GM12892 (cell line): ENCODE measurements around the gene NUDT3.
"Not testable (repeated sequence)": the region's sequence is repeated elsewhere in the genome, so short reads cannot be mapped to it uniquely, and the experiment has no call there.

ENCODE experiments used
- POLR2A ChIP-seq: IDR thresholded peaks from 2 replicates; pipeline ENCODE4 v1.6.1; 2011; ENCODE audit warnings: low read depth, low read length, control low read depth
- POLR2AphosphoS5 ChIP-seq: IDR thresholded peaks from 2 replicates; pipeline ENCODE4 v1.6.1; 2011; ENCODE audit warnings: low read depth, low read length, control low read depth
- TAF1 ChIP-seq: IDR thresholded peaks from 2 replicates; pipeline ENCODE4 v1.6.1; 2011; ENCODE audit warnings: low read depth, mild to moderate bottlenecking, control low read depth, low read length, borderline replicate concordance

DNA sequence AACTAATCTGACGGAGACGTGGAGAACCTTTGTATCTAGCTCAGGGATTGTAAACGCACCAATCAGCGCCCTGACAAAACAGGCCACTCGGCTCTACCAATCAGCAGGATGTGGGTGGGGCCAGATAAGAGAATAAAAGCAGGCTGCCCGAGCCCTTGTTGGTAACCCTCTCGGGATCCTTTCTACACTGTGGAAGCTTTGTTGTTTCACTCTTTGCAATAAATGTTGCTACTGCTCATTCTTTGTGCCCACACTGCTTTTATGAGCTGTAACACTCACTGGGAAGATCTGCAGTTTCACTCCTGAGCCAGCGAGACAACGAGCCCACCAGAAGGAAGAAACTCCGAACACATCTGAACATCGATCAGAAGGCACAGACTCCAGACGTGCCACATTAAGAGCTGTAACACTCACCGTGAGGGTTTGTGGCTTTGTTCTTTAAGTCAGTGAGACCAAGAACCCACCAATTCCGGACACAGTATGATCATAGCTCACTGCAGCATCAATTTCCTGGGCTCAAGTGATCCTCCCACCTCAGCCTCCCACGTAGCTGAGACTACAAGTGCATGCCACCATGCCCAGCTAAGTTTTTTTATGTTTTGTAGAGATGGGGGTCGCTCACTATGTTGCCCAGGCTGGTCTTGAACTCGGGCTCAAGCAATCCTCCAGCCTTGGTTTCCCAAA lies 122.7 kb downstream of the NUDT3 start:
- TF ChIP-seq POLR2A, POLR2AphosphoS5, TAF1: not testable (repeated sequence)
